Measurements from ENCODE around the gene PTPRH. TPM values are rescaled to one million over a fixed set of nuclear protein-coding genes. Genes with fewer than 3 reads are reported as not detected.
"Not testable (repeated sequence)": the region's sequence is repeated elsewhere in the genome, so short reads cannot be mapped to it uniquely, and the experiment has no call there.

PTPRH gene
- total RNA-seq, 6 experiments from 2014 or later, result 0.45 to 1.0 (median 0.59) TPM

DNA sequence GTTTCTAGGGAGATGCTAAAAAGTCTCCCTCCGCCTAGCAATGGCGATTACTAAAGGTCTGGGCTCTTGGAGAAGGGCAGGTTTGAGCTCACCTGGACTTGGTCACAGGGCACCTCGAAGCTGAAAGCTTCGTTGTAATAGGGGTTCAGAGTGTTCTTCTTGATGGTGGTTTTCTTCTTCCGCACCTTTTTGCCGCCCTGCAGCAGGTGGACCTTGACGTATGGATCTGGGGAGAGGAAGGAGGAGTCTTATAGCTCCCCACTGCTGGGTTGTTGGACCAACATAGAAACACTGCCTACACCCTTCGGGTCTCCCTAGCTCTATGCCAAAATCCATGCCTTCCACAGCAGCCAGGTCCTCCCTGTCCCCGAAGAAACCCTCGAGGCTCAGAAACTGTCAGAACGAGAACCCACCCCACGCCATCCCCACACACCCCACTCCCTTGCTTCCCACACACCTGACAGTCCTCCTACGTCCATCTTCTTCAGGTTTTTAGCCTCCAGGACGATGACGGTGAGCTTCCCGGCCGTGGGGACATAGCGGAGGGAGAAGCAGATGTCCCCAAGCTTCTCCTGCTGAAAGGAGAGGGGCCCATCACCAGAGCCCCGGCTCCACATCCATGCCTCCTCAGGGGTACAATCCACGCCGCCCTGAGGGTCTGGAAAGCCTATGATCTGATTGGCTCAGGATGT, 34.7 kb downstream of the PTPRH start:
- no peaks in the 10 kb centered on the region for H3K9me3 Mint-ChIP-seq
- H3K36me3 Mint-ChIP-seq (ENCODE audit: low read depth), result peaks cover 4% of the 10 kb centered on the region; the same call in 1 of the 2 replicates
- H3K4me1 Mint-ChIP-seq (ENCODE audit: low read depth), result peaks cover 43% of the 10 kb centered on the region
- H3K4me3 Mint-ChIP-seq, result peak overlapping the region; percentile 91
- no peak for DNase-seq
- H3K27ac Mint-ChIP-seq, result 0 out of 2 replicates have a peak overlapping the region, but pooled peaks have one; percentile 91
- H3K27me3 Mint-ChIP-seq (ENCODE audit: insufficient read depth), result peaks cover 5% of the 10 kb centered on the region; the same call in 1 of the 2 replicates
- TF ChIP-seq, protein P1, sequence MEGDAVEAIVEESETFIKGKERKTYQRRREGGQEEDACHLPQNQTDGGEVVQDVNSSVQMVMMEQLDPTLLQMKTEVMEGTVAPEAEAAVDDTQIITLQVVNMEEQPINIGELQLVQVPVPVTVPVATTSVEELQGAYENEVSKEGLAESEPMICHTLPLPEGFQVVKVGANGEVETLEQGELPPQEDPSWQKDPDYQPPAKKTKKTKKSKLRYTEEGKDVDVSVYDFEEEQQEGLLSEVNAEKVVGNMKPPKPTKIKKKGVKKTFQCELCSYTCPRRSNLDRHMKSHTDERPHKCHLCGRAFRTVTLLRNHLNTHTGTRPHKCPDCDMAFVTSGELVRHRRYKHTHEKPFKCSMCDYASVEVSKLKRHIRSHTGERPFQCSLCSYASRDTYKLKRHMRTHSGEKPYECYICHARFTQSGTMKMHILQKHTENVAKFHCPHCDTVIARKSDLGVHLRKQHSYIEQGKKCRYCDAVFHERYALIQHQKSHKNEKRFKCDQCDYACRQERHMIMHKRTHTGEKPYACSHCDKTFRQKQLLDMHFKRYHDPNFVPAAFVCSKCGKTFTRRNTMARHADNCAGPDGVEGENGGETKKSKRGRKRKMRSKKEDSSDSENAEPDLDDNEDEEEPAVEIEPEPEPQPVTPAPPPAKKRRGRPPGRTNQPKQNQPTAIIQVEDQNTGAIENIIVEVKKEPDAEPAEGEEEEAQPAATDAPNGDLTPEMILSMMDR (IDR thresholded peaks at IDR 0.05), result no peak

DNA sequence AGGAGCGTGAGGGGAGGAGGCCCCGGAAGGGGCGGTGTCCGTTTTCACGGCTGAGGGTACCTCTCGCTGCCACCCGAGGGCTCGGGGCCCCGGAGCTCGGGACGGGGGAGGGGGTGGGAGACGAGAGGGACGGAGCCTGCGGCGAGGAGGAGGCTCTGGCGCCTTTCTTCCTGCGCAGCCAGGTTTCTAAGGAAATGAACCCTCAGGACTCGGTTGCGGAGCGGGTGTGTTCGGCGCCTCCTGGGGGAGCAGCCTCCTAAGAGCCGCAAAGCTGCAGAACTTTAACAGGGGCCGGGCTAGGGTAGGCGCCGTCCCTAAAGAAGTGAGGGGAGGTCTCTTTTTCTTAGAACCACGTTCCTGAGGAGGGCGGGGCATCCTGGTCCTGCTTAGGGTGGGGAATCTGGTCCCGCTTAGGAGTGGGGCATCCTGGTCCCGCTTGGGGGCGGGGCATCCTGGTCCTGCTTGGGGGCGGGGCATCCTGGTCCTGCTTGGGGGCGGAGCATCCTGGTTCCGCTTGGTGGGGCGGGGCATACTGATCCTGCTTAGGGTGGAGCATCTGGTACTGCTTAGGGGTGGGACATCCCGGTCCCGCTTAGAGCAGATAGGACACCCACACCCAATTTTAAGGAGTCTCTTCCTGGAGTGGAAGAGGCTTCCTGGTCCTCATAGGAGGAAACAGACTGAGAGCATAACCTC, 35.4 kb downstream of the PTPRH start:
- H3K9me3 Mint-ChIP-seq, result no peaks in the 10 kb centered on the region
- TF ChIP-seq, protein P1 (IDR thresholded peaks at IDR 0.05), result 0 out of 2 replicates have a peak, but pooled peaks have one; percentile 11
- peaks cover 6% of the 10 kb centered on the region for H3K27me3 Mint-ChIP-seq (ENCODE audit: insufficient read depth)
- peaks cover 4% of the 10 kb centered on the region; the same call in 1 of the 2 replicates for H3K36me3 Mint-ChIP-seq (ENCODE audit: low read depth)
- peaks cover 36% of the 10 kb centered on the region for H3K4me1 Mint-ChIP-seq (ENCODE audit: low read depth)
- peak overlapping the region; percentile 91 for H3K4me3 Mint-ChIP-seq
- peak; percentile 81 for DNase-seq
- H3K27ac Mint-ChIP-seq, result peak overlapping the region; percentile 91

DNA sequence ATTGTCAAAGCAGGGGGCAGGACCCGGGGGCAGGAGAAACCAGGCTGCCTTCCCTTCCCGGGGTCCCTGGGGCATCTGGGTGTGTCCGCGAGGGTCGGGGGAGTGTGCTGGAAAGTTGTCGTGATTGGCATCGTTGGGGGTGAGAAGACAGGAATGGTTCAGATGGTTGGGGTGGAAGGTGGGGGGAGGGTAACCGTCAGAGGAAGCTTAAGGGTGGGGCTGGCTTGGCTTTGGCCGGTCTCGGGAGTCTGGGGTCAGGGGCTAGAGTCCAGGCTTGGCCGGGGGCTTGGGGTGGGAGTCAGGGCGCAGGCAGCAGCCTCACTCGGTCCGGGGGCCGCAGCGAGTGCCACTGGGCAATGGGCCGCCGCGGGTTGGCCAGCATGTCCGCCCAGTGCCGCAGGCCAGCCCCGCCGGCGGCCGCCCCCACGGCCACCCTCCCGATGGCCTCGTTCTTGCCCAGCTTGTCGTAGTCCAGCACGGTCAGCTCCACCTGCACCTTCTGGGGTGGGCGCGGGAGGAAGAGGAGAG, 36.1 kb downstream of the PTPRH start:
- no peak for DNase-seq
- Mint-ChIP-seq H3K27me3 (ENCODE audit: insufficient read depth) (peaks cover 4% of the 10 kb centered on the region), H3K36me3 (ENCODE audit: low read depth) (peaks cover 4% of the 10 kb centered on the region; the same call in 1 of the 2 replicates), H3K9me3 (no peaks in the 10 kb centered on the region), H3K4me3 (peak overlapping the region; percentile 91), H3K4me1 (ENCODE audit: low read depth) (peaks cover 30% of the 10 kb centered on the region), H3K27ac (peak overlapping the region; percentile 91)
- TF ChIP-seq, protein P1 (IDR thresholded peaks at IDR 0.05), result no peak

DNA sequence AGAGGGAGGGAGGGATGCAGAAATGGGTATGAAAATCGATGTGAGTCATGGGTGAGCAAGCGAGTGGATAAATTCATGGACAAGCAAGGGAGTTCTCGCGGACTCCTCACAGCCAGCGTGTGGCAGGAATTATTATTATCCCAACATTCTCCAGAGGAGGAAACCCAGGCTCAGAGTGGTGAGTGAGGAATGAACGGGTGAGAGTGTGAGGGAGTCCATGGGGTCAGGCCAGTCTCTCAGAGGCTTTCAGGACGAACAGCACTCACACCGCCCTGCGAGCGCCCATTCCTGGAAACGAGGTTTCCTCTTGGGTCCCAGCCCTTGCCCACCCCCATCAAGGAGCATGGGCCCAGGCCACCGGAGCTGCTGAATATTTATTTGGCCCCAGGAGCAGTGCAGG, 36.6 kb downstream of the PTPRH start:
- peak overlapping the region; percentile 91 for H3K27ac Mint-ChIP-seq
- H3K36me3 Mint-ChIP-seq (ENCODE audit: low read depth), result peaks cover 4% of the 10 kb centered on the region; the same call in 1 of the 2 replicates
- no peaks in the 10 kb centered on the region for H3K9me3 Mint-ChIP-seq
- TF ChIP-seq, protein P1 (IDR thresholded peaks at IDR 0.05), result peak; percentile 64
- peaks cover 4% of the 10 kb centered on the region for H3K27me3 Mint-ChIP-seq (ENCODE audit: insufficient read depth)
- H3K4me3 Mint-ChIP-seq, result peak overlapping the region; percentile 91
- peaks cover 28% of the 10 kb centered on the region for H3K4me1 Mint-ChIP-seq (ENCODE audit: low read depth)
- peak; percentile 86 for DNase-seq

DNA sequence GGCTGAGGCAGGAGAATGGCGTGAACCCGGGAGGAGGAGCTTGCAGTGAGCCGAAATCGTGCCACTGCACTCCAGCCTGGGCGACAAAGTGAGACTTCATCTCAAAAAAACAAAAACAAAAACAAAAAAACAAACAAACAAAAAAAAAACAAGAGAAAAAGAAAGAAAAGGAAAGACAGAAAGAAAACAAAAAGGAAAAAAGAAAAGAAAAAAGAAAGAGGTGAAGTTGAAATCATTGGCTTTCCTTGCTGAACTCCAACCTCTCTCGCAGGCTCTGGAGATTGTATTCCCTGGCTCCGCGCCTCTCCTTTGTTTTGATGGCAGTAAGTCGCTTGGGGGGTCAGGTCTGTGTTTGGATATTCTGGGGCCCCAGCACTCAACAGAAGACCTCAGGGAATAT, 37.0 kb downstream of the PTPRH start:
- peaks cover 28% of the 10 kb centered on the region for H3K4me1 Mint-ChIP-seq (ENCODE audit: low read depth)
- H3K4me3 Mint-ChIP-seq, result peak overlapping the region; percentile 91
- not testable (repeated sequence) for H3K36me3 Mint-ChIP-seq (ENCODE audit: low read depth); H3K9me3 Mint-ChIP-seq; DNase-seq; H3K27me3 Mint-ChIP-seq (ENCODE audit: insufficient read depth)
- H3K27ac Mint-ChIP-seq, result peak overlapping the region; percentile 91

All from HFFc6 (cell line).